Lung (tissue), 12 donors: ENCODE measurements around the gene SPRN. TPM values are rescaled to one million over a fixed set of nuclear protein-coding genes. Genes with fewer than 3 reads are reported as not detected.
"Not testable (repeated sequence)": the region's sequence is repeated elsewhere in the genome, so short reads cannot be mapped to it uniquely, and the experiment has no call there.

Source experiments
- ATAC-seq: fragments of 200-7000 bp; cut with Tn5 transposase; one replicate; pipeline ENCODE4 v1.9.1; 2020; ENCODE audit warnings: moderate number of reproducible peaks; ENCODE audit not compliant: insufficient read depth, low FRiP score
- DNase-seq, 3 donors: peaks; one replicate each; pipeline ENCODE4 v3.0.0-alpha.2; 2013 to 2017
- H3K27ac ChIP-seq, 2 donors: one replicate each; pipeline ENCODE4 v1.5.1; 2013; ENCODE audit warnings: mild to moderate bottlenecking in 2 of 2, moderate library complexity in 2 of 2, control low read depth in 1 of 2, inconsistent platforms in 1 of 2, low read depth in 1 of 2, low read length in 1 of 2
- H3K27me3 ChIP-seq, 3 donors: one replicate each; pipeline ENCODE4 v1.5.1; 2013; ENCODE audit warnings: low read length in 2 of 3; ENCODE audit not compliant: control insufficient read depth in 3 of 3, insufficient read depth in 3 of 3
- H3K36me3 ChIP-seq, 4 donors: one replicate each; pipeline ENCODE4 v1.5.1; 2013; ENCODE audit warnings: low read length in 4 of 4, mild to moderate bottlenecking in 1 of 4, moderate library complexity in 1 of 4; ENCODE audit not compliant: control insufficient read depth in 4 of 4, insufficient read depth in 4 of 4
- H3K4me1 ChIP-seq, 5 donors: one replicate each; pipeline ENCODE4 v1.5.1; 2013; ENCODE audit warnings: low read length in 5 of 5, mild to moderate bottlenecking in 2 of 5, moderate library complexity in 1 of 5; ENCODE audit not compliant: control insufficient read depth in 5 of 5, insufficient read depth in 5 of 5
- H3K4me3 ChIP-seq: one replicate; pipeline ENCODE4 v1.5.1; 2013; ENCODE audit warnings: mild to moderate bottlenecking, control low read depth, moderate library complexity
- H3K9ac ChIP-seq, 2 donors: one replicate each; pipeline ENCODE4 v1.5.1; 2013; ENCODE audit warnings: low read length in 2 of 2, control low read depth in 1 of 2; ENCODE audit not compliant: insufficient read depth in 1 of 2
- H3K9me3 ChIP-seq, 4 donors: one replicate each; pipeline ENCODE4 v1.5.1; 2013; ENCODE audit warnings: low read length in 3 of 4, mild to moderate bottlenecking in 1 of 4, moderate library complexity in 1 of 4; ENCODE audit not compliant: control insufficient read depth in 4 of 4, insufficient read depth in 3 of 4
- WGBS, 2 donors: extraction: QIAGEN DNeasy Blood & Tissue Kit; methylation state at CpG; one replicate each; pipeline ENCODE4 v1.1.7; 2013; 5-methylcytosine and 5-hydroxymethylcytosine counted together
- polyA plus RNA-seq, 2 donors: library from polyadenylated mRNA; stranded (reverse); fragments of 200-250 nt; gene quantifications; one replicate each; pipeline ENCODE4 v1.2.1, GENCODE V29; 2013
- total RNA-seq, 2 donors: library from RNA; depleted of rRNA in 1 of 2; stranded (reverse); fragments of >200 nt in 1 of 2; gene quantifications; one replicate each; pipeline ENCODE4 v1.2.1, GENCODE V29; 2014 to 2021
- TF ChIP-seq, protein P1 (sequence below): IDR thresholded peaks from 2 replicates; pipeline ENCODE4 v1.5.1; 2012; ENCODE audit warnings: mild to moderate bottlenecking; ENCODE audit errors: control extremely low read depth, extremely low read depth
- donor health status: control.
- donor health status: control.
- donor health status: Bipolar disorder and iron deficiency.
- donor health status: healthy.
- donor health status: DM: yes; HTN: yes; CAD: no.

The SPRN gene
- total and polyA plus RNA-seq, 4 donors = 0.11 to 0.34 (median 0.16) TPM

DNA sequence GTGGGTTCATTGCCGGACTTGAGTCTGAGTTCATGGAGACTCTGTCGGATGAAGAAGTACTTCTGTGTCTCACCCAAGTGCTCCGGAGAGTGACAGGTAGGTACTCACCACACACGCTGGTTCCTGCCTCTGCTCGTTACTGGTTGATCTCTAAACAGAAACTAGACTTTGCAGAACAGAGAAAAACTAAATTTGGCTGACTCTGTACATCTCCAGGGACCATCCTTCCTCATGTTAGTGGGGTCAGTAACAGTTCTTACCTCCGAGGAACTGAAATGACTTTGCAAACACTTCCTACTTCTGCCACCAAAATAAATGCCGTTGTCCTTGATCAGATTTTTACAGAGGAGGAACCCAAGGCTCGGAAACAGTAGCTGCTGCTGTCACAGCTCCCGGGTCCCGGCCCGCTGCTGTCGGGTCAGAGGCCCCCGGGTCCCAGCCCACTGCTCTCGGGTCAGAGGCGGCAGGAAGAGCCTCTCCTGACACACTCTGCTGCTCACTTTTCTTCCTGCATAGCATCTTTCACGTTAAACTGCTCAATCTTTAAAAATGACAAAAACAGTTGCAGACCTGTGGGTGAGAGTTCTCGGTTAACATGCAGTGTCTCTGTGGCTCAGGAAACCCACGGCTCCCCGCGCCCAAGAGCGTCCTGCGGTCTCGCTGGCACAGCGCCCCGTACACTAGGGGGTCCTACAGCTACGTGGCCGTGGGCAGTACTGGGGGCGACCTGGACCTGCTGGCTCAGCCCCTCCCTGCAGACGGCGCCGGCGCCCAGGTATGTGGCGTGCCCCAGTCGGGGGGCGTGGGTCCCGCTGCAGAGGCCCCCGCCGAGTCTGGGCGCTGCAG lies 35.2 kb downstream of the SPRN start:
- Histone ChIP-seq H3K27me3 (no peaks in the 10 kb centered on the region), H3K9me3 (no peaks in the 10 kb centered on the region), H3K9ac (no peak overlapping the region), H3K27ac (peak overlapping the region; percentile 39 to 57), H3K36me3 (peaks cover 0 to 9% (median 5%) of the 10 kb centered on the region in 4 donors), H3K4me3 (no peak overlapping the region), H3K4me1 (peaks cover 0 to 3% (median 0%) of the 10 kb centered on the region in 5 donors)
- DNase-seq = no peak
- 55 to 74% methylated on average over 39 of the region's 39 CpGs for WGBS, 2 donors
- no peak for ATAC-seq
- TF ChIP-seq, protein P1, sequence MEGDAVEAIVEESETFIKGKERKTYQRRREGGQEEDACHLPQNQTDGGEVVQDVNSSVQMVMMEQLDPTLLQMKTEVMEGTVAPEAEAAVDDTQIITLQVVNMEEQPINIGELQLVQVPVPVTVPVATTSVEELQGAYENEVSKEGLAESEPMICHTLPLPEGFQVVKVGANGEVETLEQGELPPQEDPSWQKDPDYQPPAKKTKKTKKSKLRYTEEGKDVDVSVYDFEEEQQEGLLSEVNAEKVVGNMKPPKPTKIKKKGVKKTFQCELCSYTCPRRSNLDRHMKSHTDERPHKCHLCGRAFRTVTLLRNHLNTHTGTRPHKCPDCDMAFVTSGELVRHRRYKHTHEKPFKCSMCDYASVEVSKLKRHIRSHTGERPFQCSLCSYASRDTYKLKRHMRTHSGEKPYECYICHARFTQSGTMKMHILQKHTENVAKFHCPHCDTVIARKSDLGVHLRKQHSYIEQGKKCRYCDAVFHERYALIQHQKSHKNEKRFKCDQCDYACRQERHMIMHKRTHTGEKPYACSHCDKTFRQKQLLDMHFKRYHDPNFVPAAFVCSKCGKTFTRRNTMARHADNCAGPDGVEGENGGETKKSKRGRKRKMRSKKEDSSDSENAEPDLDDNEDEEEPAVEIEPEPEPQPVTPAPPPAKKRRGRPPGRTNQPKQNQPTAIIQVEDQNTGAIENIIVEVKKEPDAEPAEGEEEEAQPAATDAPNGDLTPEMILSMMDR = no peak

DNA sequence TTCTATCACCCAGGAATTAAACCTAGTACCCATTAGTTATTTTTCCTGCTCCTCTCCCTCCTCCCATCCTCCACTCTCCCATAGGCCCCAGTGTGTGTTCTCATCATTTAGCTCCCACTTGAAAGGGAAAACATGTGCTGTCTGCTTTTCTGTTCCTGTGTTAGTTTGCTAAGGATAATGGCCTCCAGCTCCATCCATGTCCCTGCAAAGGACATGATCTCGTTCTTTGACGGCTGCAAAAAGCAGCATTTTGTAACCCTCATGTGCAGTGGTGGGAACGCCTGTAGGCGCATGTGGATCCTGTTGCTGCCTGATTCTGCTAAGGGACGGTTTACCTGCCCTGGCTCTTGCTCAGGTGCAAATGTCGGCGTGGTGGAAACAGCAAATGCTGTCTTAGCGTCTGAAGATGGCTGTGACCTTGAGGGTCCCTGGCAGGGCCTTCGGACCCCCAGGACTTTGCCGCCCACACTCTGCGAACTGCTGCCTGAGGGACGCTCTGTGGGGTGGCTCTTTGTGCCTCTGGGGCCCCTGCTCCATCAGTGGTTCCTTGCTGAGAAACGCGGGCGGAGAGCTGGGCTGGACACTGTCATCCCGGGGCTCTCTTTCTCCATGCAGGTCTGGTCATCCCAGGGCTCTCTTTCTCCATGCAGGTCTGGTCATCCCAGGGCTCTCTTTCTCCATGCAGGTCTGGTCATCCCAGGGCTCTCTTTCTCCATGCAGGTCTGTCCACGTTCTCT lies 36.0 kb downstream of the SPRN start:
- WGBS, 2 donors = 86 to 92% methylated on average over 17 of the region's 17 CpGs
- no peak overlapping the region for H3K9ac ChIP-seq
- no peaks in the 10 kb centered on the region for H3K27me3 ChIP-seq
- peaks cover 0 to 2% (median 0%) of the 10 kb centered on the region in 5 donors for H3K4me1 ChIP-seq
- H3K9me3 ChIP-seq = no peaks in the 10 kb centered on the region
- no peak for ATAC-seq
- TF ChIP-seq, protein P1 = no peak
- no peak overlapping the region for H3K27ac ChIP-seq
- no peak overlapping the region for H3K4me3 ChIP-seq
- no peak for DNase-seq
- peaks cover 0 to 10% (median 5%) of the 10 kb centered on the region in 4 donors for H3K36me3 ChIP-seq

DNA sequence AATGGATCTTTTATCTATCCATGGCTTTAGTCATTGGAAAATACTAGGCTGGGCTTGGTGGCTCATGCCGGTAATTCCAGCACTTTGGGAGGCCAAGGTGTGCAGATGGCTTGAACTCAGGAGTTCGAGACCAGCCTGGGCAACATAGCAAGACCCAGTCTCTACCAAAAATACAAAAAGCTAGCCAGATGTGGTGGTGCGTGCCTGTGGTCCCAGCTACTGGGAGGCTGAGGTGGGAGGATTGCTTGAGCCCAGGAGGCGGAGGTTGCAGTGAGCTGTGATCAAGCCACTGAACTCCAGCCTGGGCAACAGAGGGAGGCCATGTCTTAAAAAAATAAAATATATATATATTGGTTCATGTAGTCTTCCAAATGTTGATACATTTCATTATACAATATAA lies 37.5 kb downstream of the SPRN start:
- H3K4me3 ChIP-seq, H3K9me3 ChIP-seq, ATAC-seq, DNase-seq, H3K9ac ChIP-seq, H3K4me1 ChIP-seq, H3K27me3 ChIP-seq, H3K27ac ChIP-seq: not testable (repeated sequence)
- H3K36me3 ChIP-seq = peaks cover 0 to 11% (median 5%) of the 10 kb centered on the region in 4 donors
- 97 to 100% methylated on average over 4 of the region's 4 CpGs for WGBS, 2 donors

DNA sequence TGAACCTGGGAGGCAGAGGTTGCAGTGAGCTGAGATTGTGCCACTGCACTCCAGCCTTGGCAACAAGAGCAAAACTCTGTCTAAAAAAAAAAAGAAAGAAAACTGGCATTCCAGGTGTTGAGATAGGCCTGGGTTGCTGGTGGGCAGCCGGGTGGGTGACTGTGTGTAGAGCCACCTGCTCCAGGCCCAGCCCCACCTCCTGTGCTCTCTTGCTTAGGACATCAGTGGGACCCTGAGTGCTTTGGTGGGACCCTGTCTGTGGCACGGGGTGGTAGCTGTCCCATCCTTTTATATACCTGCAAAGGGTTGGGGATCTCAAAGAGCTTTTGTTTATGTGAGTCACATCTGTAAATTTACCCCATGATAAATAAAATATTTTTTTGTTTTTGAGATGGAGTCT lies 39.2 kb downstream of the SPRN start:
- TF ChIP-seq, protein P1 = no peak
- WGBS, 2 donors = 93 to 97% methylated on average over 2 of the region's 2 CpGs
- DNase-seq = no peak

More for the DNA sequence above, 39.2 kb downstream of the SPRN start:
- Histone ChIP-seq H3K4me1 (peaks cover 0 to under 1% (median 0%) of the 10 kb centered on the region in 5 donors), H3K9ac (no peak overlapping the region), H3K9me3 (no peaks in the 10 kb centered on the region), H3K27me3 (no peaks in the 10 kb centered on the region), H3K4me3 (no peak overlapping the region), H3K36me3 (peaks cover 0 to 11% (median 1%) of the 10 kb centered on the region in 4 donors), H3K27ac (no peak overlapping the region)
- no peak for ATAC-seq
